ENCODE data around the gene PAH. TPM values are rescaled to one million over a fixed set of nuclear protein-coding genes. Genes with fewer than 3 reads are reported as not detected.

PAH gene
- total and polyA plus RNA-seq, 10 of the 15 experiments (the other 5 are each of a cell fraction or from before 2014, with no cell fraction given): 0.20 to 4.8 (median 0.55) TPM; not detected in 1

DNA sequence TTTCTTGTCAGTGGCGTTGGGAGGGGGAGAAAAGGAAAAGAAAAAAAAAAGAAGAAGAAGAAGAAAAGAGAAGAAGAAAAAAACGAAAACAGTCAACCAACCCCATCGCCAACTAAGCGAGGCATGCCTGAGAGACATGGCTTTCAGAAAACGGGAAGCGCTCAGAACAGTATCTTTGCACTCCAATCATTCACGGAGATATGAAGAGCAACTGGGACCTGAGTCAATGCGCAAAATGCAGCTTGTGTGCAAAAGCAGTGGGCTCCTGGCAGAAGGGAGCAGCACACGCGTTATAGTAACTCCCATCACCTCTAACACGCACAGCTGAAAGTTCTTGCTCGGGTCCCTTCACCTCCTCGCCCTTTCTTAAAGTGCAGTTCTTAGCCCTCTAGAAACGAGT, 42.3 kb upstream of the PAH start (continued):
- TF ChIP-seq, protein P1, sequence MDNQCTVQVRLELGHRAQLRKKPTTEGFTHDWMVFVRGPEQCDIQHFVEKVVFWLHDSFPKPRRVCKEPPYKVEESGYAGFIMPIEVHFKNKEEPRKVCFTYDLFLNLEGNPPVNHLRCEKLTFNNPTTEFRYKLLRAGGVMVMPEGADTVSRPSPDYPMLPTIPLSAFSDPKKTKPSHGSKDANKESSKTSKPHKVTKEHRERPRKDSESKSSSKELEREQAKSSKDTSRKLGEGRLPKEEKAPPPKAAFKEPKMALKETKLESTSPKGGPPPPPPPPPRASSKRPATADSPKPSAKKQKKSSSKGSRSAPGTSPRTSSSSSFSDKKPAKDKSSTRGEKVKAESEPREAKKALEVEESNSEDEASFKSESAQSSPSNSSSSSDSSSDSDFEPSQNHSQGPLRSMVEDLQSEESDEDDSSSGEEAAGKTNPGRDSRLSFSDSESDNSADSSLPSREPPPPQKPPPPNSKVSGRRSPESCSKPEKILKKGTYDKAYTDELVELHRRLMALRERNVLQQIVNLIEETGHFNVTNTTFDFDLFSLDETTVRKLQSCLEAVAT (IDR thresholded peaks at IDR 0.05): peak; percentile 80
- TF ChIP-seq SMARCA5 (IDR thresholded peaks at IDR 0.05) (0 out of 2 replicates have a peak, but pooled peaks have one; percentile 24), YBX1 (IDR thresholded peaks at IDR 0.05) (0 out of 2 replicates have a peak, but pooled peaks have one; percentile 43)

DNA sequence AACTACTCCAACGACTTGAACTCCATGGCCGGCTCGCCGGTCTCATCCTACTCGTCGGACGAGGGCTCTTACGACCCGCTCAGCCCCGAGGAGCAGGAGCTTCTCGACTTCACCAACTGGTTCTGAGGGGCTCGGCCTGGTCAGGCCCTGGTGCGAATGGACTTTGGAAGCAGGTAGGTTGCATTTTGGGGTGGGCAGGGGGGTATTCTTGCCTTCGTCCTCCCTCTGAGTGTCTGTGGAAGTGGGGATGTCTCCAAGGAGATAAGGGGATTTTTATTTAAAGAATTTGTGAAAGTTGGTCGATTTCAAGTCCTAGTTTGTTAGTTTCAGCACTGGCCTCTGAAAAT, 41.8 kb upstream of the PAH start:
- Histone ChIP-seq H3K9ac (ENCODE audit: control insufficient read depth, insufficient read depth, low read length) (no peak overlapping the region; the same call in 1 of the 2 replicates), H3K9me3 (replicated peaks; ENCODE audit: control insufficient read depth, insufficient read depth, low read length) (peaks cover 5% of the 10 kb centered on the region; the same call in 2 of the 3 replicates), H2AFZ (ENCODE audit: control insufficient read depth, low read depth, low read length) (peak overlapping the region; percentile 76), H3K79me2 (ENCODE audit: control insufficient read depth, insufficient read depth, low read length) (no peaks in the 10 kb centered on the region), H3K4me2 (ENCODE audit: control insufficient read depth, insufficient read depth) (peak overlapping the region; percentile 93), H3K4me1 (ENCODE audit: control insufficient read depth, insufficient read depth, low read length) (peaks cover 8% of the 10 kb centered on the region), H3K4me3 (peak overlapping the region; percentile 81), H3K27ac (ENCODE audit: control insufficient read depth, insufficient read depth) (no peak overlapping the region), H4K20me1 (ENCODE audit: control insufficient read depth, insufficient read depth) (no peaks in the 10 kb centered on the region), H3K27me3 (replicated peaks in 1 of 2; ENCODE audit: control insufficient read depth in 2 of 2, insufficient read depth in 2 of 2, low read length in 1 of 2) (peaks cover 0 to 25% of the 10 kb centered on the region in 2 experiments; a peak in 2 of 4 replicates), H3K36me3 (ENCODE audit: control insufficient read depth in 2 of 2, insufficient read depth in 2 of 2, low read length in 1 of 2) (no peaks in the 10 kb centered on the region)
- DNase-seq (ENCODE audit: low read depth, low spot score) (no peak), FAIRE-seq (no peak), ATAC-seq (peak; percentile 7; the same call in 2 of the 3 replicates)
- 17% methylated on average over 15 of the region's 15 CpGs for WGBS (ENCODE audit: insufficient coverage, insufficient replicate concordance, low lambda C conversion rate, missing lambda C conversion rate)
- TF ChIP-seq, protein P2, sequence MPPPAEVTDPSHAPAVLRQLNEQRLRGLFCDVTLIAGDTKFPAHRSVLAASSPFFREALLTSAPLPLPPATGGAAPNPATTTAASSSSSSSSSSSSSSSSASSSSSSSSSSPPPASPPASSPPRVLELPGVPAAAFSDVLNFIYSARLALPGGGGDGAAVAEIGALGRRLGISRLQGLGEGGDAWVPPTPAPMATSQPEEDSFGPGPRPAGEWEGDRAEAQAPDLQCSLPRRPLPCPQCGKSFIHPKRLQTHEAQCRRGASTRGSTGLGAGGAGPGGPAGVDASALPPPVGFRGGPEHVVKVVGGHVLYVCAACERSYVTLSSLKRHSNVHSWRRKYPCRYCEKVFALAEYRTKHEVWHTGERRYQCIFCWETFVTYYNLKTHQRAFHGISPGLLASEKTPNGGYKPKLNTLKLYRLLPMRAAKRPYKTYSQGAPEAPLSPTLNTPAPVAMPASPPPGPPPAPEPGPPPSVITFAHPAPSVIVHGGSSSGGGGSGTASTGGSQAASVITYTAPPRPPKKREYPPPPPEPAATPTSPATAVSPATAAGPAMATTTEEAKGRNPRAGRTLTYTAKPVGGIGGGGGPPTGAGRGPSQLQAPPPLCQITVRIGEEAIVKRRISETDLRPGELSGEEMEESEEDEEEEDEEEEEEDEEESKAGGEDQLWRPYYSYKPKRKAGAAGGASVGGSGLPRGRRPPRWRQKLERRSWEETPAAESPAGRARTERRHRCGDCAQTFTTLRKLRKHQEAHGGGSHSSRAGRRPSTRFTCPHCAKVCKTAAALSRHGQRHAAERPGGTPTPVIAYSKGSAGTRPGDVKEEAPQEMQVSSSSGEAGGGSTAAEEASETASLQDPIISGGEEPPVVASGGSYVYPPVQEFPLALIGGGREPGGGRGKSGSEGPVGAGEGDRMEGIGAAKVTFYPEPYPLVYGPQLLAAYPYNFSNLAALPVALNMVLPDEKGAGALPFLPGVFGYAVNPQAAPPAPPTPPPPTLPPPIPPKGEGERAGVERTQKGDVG (CRISPR knock-in tag; IDR thresholded peaks at IDR 0.05): no peak
- TF ChIP-seq, protein P1 (IDR thresholded peaks at IDR 0.05): 0 out of 2 replicates have a peak, but pooled peaks have one; percentile 11
- TF ChIP-seq HDGF (IDR thresholded peaks at IDR 0.05) (0 out of 2 replicates have a peak, but pooled peaks have one; percentile 5), SUZ12 (IDR thresholded peaks at IDR 0.05; ENCODE audit: unreplicated experiment) (peak; percentile 45)
- intact Hi-C loops (cut with micrococcal nuclease; ENCODE audit: unreplicated experiment): loop anchor here (2.0 to 5.0 kb wide), 3 partner anchors 156 to 483 kb away; no protein-coding TSS in a partner anchor
- no TSS peak for BruUV-seq (replicated peaks)
- ChIA-PET RAD21 (ENCODE audit: unreplicated experiment) (interaction anchor here (0.6 to 5.6 kb wide), 8 partner anchors 10 to 571 kb away, joined by 3 to 54 read pairs (median 4); no protein-coding TSS in a partner anchor), POLR2A (interaction anchor here (0.9 to 1.3 kb wide), 2 partner anchors 15 to 17 kb away, joined by 3 read pairs; no protein-coding TSS in a partner anchor), CTCF (interaction anchor here (1.3 to 3.0 kb wide), 6 partner anchors 8 to 538 kb away, joined by 3 to 16 read pairs (median 6); no protein-coding TSS in a partner anchor), SMC1A (ENCODE audit: uncharacterized antibody, unreplicated experiment) (interaction anchor here (0.5 to 5.9 kb wide), 6 partner anchors 10 to 590 kb away, joined by 3 to 28 read pairs (median 4); no protein-coding TSS in a partner anchor)
- in situ Hi-C loops (cut with MboI): no loop called here

Measured in GM12878 (cell line).